Measurements from ENCODE around the gene TMEM132C. TPM values are rescaled to one million over a fixed set of nuclear protein-coding genes. Genes with fewer than 3 reads are reported as not detected.

The TMEM132C gene
- total and polyA plus RNA-seq, 7 donors, result 0.60 to 3.5 (median 1.7) TPM; not detected in 1

DNA sequence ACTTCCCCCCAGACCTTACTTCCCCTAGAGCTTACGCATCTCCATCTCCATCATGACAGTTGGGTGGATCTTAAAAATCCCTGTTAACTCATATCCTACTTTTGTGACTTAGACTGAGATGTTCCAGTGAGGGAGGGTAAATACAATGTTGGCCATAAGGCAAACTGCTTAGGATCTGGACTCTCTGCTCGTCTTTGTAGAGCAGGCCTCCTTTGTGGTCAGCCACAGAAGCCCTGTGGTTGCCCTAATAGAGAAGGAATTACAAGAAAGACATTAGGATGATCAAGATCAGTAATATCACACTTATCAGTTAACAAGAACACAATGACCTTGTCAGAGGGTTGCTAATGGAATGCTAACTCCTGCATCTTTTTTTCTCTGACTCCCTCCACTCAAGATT, 52.0 kb downstream of the TMEM132C start:
- H3K4me1 ChIP-seq, result no peaks in the 10 kb centered on the region
- peaks cover 0 to 7% (median 0%) of the 10 kb centered on the region in 4 donors for H3K9me3 ChIP-seq
- no peaks in the 10 kb centered on the region for H3K27me3 ChIP-seq
- H3K36me3 ChIP-seq, result no peaks in the 10 kb centered on the region
- WGBS, 2 donors, result 70 to 75% methylated on average over 2 of the region's 2 CpGs
- H3K27ac ChIP-seq, result no peak overlapping the region
- DNase-seq, result no peak
- TF ChIP-seq POLR2AphosphoS5 (IDR thresholded peaks at IDR 0.05), result no peak
- TF ChIP-seq, protein P1, sequence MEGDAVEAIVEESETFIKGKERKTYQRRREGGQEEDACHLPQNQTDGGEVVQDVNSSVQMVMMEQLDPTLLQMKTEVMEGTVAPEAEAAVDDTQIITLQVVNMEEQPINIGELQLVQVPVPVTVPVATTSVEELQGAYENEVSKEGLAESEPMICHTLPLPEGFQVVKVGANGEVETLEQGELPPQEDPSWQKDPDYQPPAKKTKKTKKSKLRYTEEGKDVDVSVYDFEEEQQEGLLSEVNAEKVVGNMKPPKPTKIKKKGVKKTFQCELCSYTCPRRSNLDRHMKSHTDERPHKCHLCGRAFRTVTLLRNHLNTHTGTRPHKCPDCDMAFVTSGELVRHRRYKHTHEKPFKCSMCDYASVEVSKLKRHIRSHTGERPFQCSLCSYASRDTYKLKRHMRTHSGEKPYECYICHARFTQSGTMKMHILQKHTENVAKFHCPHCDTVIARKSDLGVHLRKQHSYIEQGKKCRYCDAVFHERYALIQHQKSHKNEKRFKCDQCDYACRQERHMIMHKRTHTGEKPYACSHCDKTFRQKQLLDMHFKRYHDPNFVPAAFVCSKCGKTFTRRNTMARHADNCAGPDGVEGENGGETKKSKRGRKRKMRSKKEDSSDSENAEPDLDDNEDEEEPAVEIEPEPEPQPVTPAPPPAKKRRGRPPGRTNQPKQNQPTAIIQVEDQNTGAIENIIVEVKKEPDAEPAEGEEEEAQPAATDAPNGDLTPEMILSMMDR (IDR thresholded peaks at IDR 0.05), result no peak
- TF ChIP-seq EP300 (IDR thresholded peaks at IDR 0.05), result no peak
- TF ChIP-seq POLR2A (IDR thresholded peaks at IDR 0.05), result no peak
- no peak overlapping the region for H3K4me3 ChIP-seq
- intact Hi-C loops (cut with DNase I), result no loop called here

DNA sequence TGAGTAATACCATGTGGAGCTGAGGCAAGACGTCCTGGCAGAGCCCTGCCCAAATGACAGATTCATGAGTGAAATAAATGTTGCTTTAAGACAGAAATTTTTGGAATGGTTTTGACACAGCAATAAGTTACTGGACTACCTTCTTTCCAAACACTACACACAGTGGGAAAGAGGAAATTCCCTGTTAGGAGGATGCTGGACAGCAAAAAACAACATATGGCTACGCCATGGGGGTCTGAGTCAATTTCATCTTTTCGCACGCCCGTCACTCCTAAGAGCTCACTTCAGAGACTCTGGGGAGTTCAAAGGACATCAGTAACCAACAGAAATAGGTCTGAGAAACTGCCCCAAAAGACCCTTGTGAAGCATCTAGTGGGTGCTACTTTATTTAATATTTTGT, 55.4 kb downstream of the TMEM132C start:
- intact Hi-C loops (cut with DNase I), result no loop called here
- 88 to 91% methylated on average over 5 of the region's 5 CpGs for WGBS, 2 donors
- Histone ChIP-seq H3K27me3 (no peaks in the 10 kb centered on the region), H3K36me3 (no peaks in the 10 kb centered on the region), H3K4me3 (no peak overlapping the region), H3K4me1 (no peaks in the 10 kb centered on the region), H3K9me3 (peaks cover 0 to 7% (median 0%) of the 10 kb centered on the region in 4 donors), H3K27ac (no peak overlapping the region)
- TF ChIP-seq, protein P1 (IDR thresholded peaks at IDR 0.05), result no peak
- TF ChIP-seq EP300 (IDR thresholded peaks at IDR 0.05) (no peak), POLR2AphosphoS5 (IDR thresholded peaks at IDR 0.05) (no peak), POLR2A (IDR thresholded peaks at IDR 0.05) (no peak)
- no peak for DNase-seq

DNA sequence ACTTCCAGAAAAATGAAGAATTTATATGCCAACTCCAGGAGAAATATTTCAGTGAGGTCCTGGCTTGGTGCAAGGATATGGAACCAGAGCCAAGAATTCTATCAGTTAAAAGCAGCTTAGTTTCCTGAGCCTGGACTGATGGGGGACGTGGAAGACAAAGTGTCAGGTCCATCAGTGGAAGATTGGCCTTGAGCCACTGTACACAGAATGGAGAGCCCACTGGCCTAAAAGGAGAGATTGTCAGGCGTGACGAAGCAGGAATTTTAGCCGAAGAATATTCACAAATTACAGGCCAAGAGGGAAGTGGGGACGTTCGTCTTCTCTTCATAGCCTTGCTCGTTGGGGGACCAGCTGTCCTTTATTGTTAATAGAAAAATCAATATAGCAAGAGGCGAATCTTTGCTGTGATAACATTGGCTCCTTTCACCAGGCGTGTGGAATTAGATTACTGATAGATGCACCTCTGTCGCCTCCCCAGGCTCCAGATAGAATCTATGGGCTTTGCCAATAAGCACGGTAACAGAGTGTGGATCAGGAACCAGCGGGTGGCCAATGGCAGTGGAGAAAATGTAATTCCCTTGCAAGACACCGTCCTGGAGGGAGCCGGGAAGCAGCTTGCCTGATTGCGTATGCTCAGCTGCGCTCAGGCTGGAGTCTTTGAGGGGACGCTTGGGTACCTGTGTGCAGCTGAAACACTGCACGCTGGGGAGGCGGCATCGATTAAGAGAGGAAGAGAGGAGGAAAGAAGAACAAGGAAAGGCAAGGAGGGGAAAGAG, 56.4 kb downstream of the TMEM132C start:
- TF ChIP-seq POLR2A (IDR thresholded peaks at IDR 0.05) (no peak), POLR2AphosphoS5 (IDR thresholded peaks at IDR 0.05) (no peak), EP300 (IDR thresholded peaks at IDR 0.05) (no peak)
- TF ChIP-seq, protein P1 (IDR thresholded peaks at IDR 0.05), result no peak
- Histone ChIP-seq H3K27me3 (no peaks in the 10 kb centered on the region), H3K9me3 (peaks cover 0 to 7% (median 0%) of the 10 kb centered on the region in 4 donors), H3K36me3 (no peaks in the 10 kb centered on the region), H3K27ac (no peak overlapping the region), H3K4me1 (no peaks in the 10 kb centered on the region), H3K4me3 (no peak overlapping the region)
- intact Hi-C loops (cut with DNase I), result no loop called here
- DNase-seq, result no peak
- 54 to 65% methylated on average over 20 of the region's 20 CpGs for WGBS, 2 donors

DNA sequence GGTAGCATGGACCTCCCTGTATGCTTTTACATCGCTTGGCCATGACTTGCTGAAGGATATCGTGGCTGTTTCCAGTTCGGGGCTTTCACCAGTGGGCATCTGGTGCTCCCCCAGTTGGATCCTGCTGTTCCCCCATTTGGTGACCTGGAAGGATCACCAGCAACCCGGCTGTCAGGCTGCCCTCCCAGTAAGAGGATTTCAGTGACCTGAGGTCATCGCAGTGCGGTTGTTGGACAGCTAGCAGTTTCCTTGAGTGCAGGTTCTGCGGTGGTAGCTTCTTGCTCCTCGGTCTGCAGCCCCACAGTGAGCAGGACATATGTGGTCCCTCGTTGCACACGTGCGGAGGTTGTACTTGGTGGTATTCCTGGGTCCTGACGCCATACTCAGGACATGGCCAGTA, 58.7 kb downstream of the TMEM132C start:
- Histone ChIP-seq H3K4me3 (no peak overlapping the region), H3K27ac (no peak overlapping the region), H3K27me3 (no peaks in the 10 kb centered on the region), H3K36me3 (no peaks in the 10 kb centered on the region), H3K9me3 (peaks cover 0 to 7% (median 0%) of the 10 kb centered on the region in 4 donors), H3K4me1 (no peaks in the 10 kb centered on the region)
- WGBS, 2 donors, result 84 to 85% methylated on average over 12 of the region's 12 CpGs
- TF ChIP-seq POLR2AphosphoS5 (IDR thresholded peaks at IDR 0.05), result no peak
- TF ChIP-seq POLR2A (IDR thresholded peaks at IDR 0.05), result no peak
- no peak for TF ChIP-seq EP300 (IDR thresholded peaks at IDR 0.05)
- TF ChIP-seq, protein P1 (IDR thresholded peaks at IDR 0.05), result no peak
- no peak for DNase-seq
- intact Hi-C loops (cut with DNase I), result no loop called here

All from sigmoid colon (tissue), 7 donors.